Measurements from ENCODE around the gene IPO5. TPM values are rescaled to one million over a fixed set of nuclear protein-coding genes. Genes with fewer than 3 reads are reported as not detected.

The IPO5 gene
- total and polyA plus RNA-seq, 9 donors: 53.9 to 200 (median 130) TPM

- Histone ChIP-seq H3K9me3 (no peaks in the 10 kb centered on the region), H3K4me1 (ENCODE audit: insufficient read depth) (no peaks in the 10 kb centered on the region), H3K36me3 (no peaks in the 10 kb centered on the region), H3K4me3 (no peak overlapping the region), H3K27ac (no peak overlapping the region), H3K27me3 (no peaks in the 10 kb centered on the region)
- 69 to 94% (median 91%) methylated on average over 6 of the region's 6 CpGs for WGBS, 3 donors
- TF ChIP-seq EP300 (IDR thresholded peaks at IDR 0.05): no peak
- TF ChIP-seq CTCF (IDR thresholded peaks at IDR 0.05): no peak
- no peak for TF ChIP-seq POLR2A (IDR thresholded peaks at IDR 0.05)
- no peak for DNase-seq
- intact Hi-C loops (cut with DNase I): no loop called here
Measured at GRCh38 chr13:97912139-97912535, 41.3 kb upstream of the IPO5 start.

- WGBS, 3 donors: 87 to 92% (median 89%) methylated on average over 2 of the region's 2 CpGs
- Histone ChIP-seq H3K9me3 (no peaks in the 10 kb centered on the region), H3K27me3 (no peaks in the 10 kb centered on the region), H3K27ac (no peak overlapping the region), H3K4me3 (no peak overlapping the region), H3K36me3 (no peaks in the 10 kb centered on the region), H3K4me1 (ENCODE audit: insufficient read depth) (no peaks in the 10 kb centered on the region)
- intact Hi-C loops (cut with DNase I): no loop called here
- TF ChIP-seq CTCF (IDR thresholded peaks at IDR 0.05): no peak
- no peak for TF ChIP-seq POLR2A (IDR thresholded peaks at IDR 0.05)
- TF ChIP-seq EP300 (IDR thresholded peaks at IDR 0.05): no peak
- DNase-seq: no peak
Measured at GRCh38 chr13:97913206-97913605, 40.3 kb upstream of the IPO5 start.

- Histone ChIP-seq H3K27ac (no peak overlapping the region), H3K4me3 (no peak overlapping the region), H3K4me1 (ENCODE audit: insufficient read depth) (no peaks in the 10 kb centered on the region), H3K9me3 (no peaks in the 10 kb centered on the region), H3K27me3 (no peaks in the 10 kb centered on the region), H3K36me3 (no peaks in the 10 kb centered on the region)
- no peak for DNase-seq
- intact Hi-C loops (cut with DNase I): no loop called here
- no peak for TF ChIP-seq EP300 (IDR thresholded peaks at IDR 0.05)
- TF ChIP-seq POLR2A (IDR thresholded peaks at IDR 0.05): no peak
- TF ChIP-seq CTCF (IDR thresholded peaks at IDR 0.05): no peak
- WGBS, 3 donors: 77 to 90% (median 88%) methylated on average over 1 of the region's 1 CpG
Measured at GRCh38 chr13:97914540-97914939, 38.9 kb upstream of the IPO5 start.

GRCh38 chr13:97921176-97921816 lies 32.2 kb upstream of the IPO5 start:
- no peaks in the 10 kb centered on the region for H3K27me3 ChIP-seq
- no peak for DNase-seq
- no peaks in the 10 kb centered on the region for H3K36me3 ChIP-seq
- H3K27ac ChIP-seq: no peak overlapping the region
- no peak overlapping the region for H3K4me3 ChIP-seq
- no peaks in the 10 kb centered on the region for H3K9me3 ChIP-seq
- peaks cover 2% of the 10 kb centered on the region for H3K4me1 ChIP-seq (ENCODE audit: insufficient read depth)
- intact Hi-C loops (cut with DNase I): no loop called here
- WGBS, 3 donors: 49 to 62% (median 50%) methylated on average over 6 of the region's 6 CpGs
- TF ChIP-seq EP300 (IDR thresholded peaks at IDR 0.05): no peak

GRCh38 chr13:97928301-97928700 lies 25.2 kb upstream of the IPO5 start:
- no peak overlapping the region for H3K4me3 ChIP-seq
- TF ChIP-seq POLR2A (IDR thresholded peaks at IDR 0.05): no peak
- TF ChIP-seq CTCF (IDR thresholded peaks at IDR 0.05): no peak
- no peak for TF ChIP-seq EP300 (IDR thresholded peaks at IDR 0.05)
- intact Hi-C loops (cut with DNase I): no loop called here
- no peaks in the 10 kb centered on the region for H3K4me1 ChIP-seq (ENCODE audit: insufficient read depth)
- no peaks in the 10 kb centered on the region for H3K36me3 ChIP-seq
- no peak for DNase-seq
- WGBS, 3 donors: 39 to 49% (median 41%) methylated on average over 1 of the region's 1 CpG
- no peaks in the 10 kb centered on the region for H3K27me3 ChIP-seq
- H3K9me3 ChIP-seq: no peaks in the 10 kb centered on the region
- H3K27ac ChIP-seq: no peak overlapping the region

All from ovary (tissue), 9 donors.